ENCODE data around the gene CEBPZOS.
"Not testable (repeated sequence)": the region's sequence is repeated elsewhere in the genome, so short reads cannot be mapped to it uniquely, and the experiment has no call there.

The CEBPZOS gene

DNA sequence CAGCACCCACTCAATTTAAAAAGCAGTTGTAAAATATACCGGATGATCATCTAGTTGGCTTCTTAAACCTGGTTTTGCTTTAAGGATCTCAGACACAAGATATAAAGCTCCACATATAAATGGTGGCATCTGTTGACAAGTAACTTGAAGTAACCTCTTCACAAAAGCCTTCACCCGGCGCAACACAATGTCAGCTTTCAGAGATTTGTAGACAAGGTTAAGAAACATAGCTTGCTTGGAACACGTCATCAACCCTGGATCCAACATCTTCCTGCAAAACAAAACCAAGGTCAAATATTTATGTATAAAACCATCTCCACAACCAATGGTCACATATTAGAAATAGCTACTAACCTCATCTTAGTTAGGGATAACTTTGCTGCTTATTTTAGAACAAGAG lies 26.8 kb downstream of the CEBPZOS start:
- no peak for ATAC-seq

DNA sequence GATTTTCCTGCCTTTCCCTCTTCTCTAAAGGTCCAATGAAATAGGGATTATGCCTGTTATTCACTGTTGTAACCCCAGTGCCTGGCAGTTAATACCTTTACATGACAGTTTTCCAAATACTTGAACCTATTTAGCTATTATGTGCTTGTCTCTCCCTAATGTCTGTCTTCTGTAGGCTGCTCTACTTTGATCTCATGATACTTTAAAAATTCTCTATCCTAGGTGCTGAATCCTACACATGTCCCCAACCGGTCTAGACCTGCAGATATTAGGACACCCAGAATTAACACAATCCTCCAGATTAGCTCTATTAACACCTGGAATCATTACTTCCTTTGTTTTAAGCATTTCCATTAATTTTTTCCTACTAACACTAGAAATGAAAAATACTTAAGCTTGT lies 27.8 kb downstream of the CEBPZOS start:
- no peak for ATAC-seq
- TF ChIP-seq OSR1 (CRISPR knock-in tag; IDR thresholded peaks at IDR 0.05) (no peak), RARB (CRISPR knock-in tag; IDR thresholded peaks at IDR 0.05) (no peak), BACH2 (CRISPR knock-in tag; IDR thresholded peaks at IDR 0.05; ENCODE audit: borderline replicate concordance) (no peak), SNAI2 (CRISPR knock-in tag; IDR thresholded peaks at IDR 0.05) (no peak)
- TF ChIP-seq, protein P1, sequence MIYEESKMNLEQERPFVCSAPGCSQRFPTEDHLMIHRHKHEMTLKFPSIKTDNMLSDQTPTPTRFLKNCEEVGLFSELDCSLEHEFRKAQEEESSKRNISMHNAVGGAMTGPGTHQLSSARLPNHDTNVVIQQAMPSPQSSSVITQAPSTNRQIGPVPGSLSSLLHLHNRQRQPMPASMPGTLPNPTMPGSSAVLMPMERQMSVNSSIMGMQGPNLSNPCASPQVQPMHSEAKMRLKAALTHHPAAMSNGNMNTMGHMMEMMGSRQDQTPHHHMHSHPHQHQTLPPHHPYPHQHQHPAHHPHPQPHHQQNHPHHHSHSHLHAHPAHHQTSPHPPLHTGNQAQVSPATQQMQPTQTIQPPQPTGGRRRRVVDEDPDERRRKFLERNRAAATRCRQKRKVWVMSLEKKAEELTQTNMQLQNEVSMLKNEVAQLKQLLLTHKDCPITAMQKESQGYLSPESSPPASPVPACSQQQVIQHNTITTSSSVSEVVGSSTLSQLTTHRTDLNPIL (CRISPR knock-in tag; IDR thresholded peaks at IDR 0.05; ENCODE audit: low read depth) = no peak
- TF ChIP-seq, protein P2, sequence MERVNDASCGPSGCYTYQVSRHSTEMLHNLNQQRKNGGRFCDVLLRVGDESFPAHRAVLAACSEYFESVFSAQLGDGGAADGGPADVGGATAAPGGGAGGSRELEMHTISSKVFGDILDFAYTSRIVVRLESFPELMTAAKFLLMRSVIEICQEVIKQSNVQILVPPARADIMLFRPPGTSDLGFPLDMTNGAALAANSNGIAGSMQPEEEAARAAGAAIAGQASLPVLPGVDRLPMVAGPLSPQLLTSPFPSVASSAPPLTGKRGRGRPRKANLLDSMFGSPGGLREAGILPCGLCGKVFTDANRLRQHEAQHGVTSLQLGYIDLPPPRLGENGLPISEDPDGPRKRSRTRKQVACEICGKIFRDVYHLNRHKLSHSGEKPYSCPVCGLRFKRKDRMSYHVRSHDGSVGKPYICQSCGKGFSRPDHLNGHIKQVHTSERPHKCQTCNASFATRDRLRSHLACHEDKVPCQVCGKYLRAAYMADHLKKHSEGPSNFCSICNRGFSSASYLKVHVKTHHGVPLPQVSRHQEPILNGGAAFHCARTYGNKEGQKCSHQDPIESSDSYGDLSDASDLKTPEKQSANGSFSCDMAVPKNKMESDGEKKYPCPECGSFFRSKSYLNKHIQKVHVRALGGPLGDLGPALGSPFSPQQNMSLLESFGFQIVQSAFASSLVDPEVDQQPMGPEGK (CRISPR knock-in tag; IDR thresholded peaks at IDR 0.05; ENCODE audit: borderline replicate concordance) = no peak

More for the DNA sequence above, 26.8 kb downstream of the CEBPZOS start:
- TF ChIP-seq, protein P3, sequence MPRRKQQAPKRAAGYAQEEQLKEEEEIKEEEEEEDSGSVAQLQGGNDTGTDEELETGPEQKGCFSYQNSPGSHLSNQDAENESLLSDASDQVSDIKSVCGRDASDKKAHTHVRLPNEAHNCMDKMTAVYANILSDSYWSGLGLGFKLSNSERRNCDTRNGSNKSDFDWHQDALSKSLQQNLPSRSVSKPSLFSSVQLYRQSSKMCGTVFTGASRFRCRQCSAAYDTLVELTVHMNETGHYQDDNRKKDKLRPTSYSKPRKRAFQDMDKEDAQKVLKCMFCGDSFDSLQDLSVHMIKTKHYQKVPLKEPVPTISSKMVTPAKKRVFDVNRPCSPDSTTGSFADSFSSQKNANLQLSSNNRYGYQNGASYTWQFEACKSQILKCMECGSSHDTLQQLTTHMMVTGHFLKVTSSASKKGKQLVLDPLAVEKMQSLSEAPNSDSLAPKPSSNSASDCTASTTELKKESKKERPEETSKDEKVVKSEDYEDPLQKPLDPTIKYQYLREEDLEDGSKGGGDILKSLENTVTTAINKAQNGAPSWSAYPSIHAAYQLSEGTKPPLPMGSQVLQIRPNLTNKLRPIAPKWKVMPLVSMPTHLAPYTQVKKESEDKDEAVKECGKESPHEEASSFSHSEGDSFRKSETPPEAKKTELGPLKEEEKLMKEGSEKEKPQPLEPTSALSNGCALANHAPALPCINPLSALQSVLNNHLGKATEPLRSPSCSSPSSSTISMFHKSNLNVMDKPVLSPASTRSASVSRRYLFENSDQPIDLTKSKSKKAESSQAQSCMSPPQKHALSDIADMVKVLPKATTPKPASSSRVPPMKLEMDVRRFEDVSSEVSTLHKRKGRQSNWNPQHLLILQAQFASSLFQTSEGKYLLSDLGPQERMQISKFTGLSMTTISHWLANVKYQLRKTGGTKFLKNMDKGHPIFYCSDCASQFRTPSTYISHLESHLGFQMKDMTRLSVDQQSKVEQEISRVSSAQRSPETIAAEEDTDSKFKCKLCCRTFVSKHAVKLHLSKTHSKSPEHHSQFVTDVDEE (CRISPR knock-in tag; IDR thresholded peaks at IDR 0.05) = no peak
- TF ChIP-seq ISL1 (CRISPR knock-in tag; IDR thresholded peaks at IDR 0.05) (no peak), ZFP30 (CRISPR knock-in tag; IDR thresholded peaks at IDR 0.05) (no peak), CSDC2 (CRISPR knock-in tag; IDR thresholded peaks at IDR 0.05) (no peak), ZFP3 (CRISPR knock-in tag; IDR thresholded peaks at IDR 0.05) (no peak), RARB (CRISPR knock-in tag; IDR thresholded peaks at IDR 0.05) (no peak), ZNF8 (CRISPR knock-in tag; IDR thresholded peaks at IDR 0.05) (no peak), GLIS3 (CRISPR knock-in tag; IDR thresholded peaks at IDR 0.05) (no peak), TCF4 (CRISPR knock-in tag; IDR thresholded peaks at IDR 0.05; ENCODE audit: borderline replicate concordance) (no peak), ZC3H10 (CRISPR knock-in tag; IDR thresholded peaks at IDR 0.05) (no peak), BACH2 (CRISPR knock-in tag; IDR thresholded peaks at IDR 0.05; ENCODE audit: borderline replicate concordance) (no peak), ARNTL (CRISPR knock-in tag; IDR thresholded peaks at IDR 0.05; ENCODE audit: borderline replicate concordance, low read depth) (no peak), ZNF565 (CRISPR knock-in tag; conservative IDR thresholded peaks at IDR 0.05; ENCODE audit: low read depth) (no peak), ESRRG (CRISPR knock-in tag; IDR thresholded peaks at IDR 0.05) (no peak), OSR1 (CRISPR knock-in tag; IDR thresholded peaks at IDR 0.05) (no peak), SNAI2 (CRISPR knock-in tag; IDR thresholded peaks at IDR 0.05) (no peak)
- TF ChIP-seq, protein P1 (CRISPR knock-in tag; IDR thresholded peaks at IDR 0.05; ENCODE audit: low read depth) = no peak
- TF ChIP-seq, protein P2 (CRISPR knock-in tag; IDR thresholded peaks at IDR 0.05; ENCODE audit: borderline replicate concordance) = no peak
- TF ChIP-seq, protein P4, sequence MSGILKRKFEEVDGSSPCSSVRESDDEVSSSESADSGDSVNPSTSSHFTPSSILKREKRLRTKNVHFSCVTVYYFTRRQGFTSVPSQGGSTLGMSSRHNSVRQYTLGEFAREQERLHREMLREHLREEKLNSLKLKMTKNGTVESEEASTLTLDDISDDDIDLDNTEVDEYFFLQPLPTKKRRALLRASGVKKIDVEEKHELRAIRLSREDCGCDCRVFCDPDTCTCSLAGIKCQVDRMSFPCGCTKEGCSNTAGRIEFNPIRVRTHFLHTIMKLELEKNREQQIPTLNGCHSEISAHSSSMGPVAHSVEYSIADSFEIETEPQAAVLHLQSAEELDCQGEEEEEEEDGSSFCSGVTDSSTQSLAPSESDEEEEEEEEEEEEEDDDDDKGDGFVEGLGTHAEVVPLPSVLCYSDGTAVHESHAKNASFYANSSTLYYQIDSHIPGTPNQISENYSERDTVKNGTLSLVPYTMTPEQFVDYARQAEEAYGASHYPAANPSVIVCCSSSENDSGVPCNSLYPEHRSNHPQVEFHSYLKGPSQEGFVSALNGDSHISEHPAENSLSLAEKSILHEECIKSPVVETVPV (CRISPR knock-in tag; IDR thresholded peaks at IDR 0.05) = no peak

DNA sequence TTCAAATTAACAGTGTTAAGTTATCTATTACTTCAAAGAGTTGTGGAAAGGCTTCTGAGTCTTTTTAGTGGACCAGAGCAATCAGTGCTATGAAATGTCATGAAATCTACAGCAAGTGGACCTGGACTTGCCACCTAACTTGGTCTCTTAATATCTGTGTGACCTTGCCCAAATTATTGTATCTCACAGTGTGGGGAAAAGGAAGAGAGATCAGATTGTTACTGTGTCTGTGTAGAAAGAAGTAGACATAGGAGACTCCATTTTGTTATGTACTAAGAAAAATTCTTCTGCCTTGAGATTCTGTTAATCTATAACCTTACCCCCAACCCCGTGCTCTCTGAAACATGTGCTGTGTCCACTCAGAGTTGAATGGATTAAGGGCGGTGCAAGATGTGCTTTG lies 28.8 kb downstream of the CEBPZOS start:
- ATAC-seq = not testable (repeated sequence)

Measured in SK-N-SH treated with all-trans-retinoic acid at 6 μM for 48 hours (cell line).